GM12873 (cell line): ENCODE measurements around the gene DPEP2.

ENCODE experiments used
- TF ChIP-seq, protein P1 (sequence below): IDR thresholded peaks from 2 replicates; pipeline ENCODE4 v1.5.1; 2012; ENCODE audit warnings: low read depth, mild to moderate bottlenecking, moderate library complexity, low read length, control low read depth; ENCODE audit not compliant: insufficient read depth; ENCODE audit errors: missing control alignments

Gene DPEP2

DNA sequence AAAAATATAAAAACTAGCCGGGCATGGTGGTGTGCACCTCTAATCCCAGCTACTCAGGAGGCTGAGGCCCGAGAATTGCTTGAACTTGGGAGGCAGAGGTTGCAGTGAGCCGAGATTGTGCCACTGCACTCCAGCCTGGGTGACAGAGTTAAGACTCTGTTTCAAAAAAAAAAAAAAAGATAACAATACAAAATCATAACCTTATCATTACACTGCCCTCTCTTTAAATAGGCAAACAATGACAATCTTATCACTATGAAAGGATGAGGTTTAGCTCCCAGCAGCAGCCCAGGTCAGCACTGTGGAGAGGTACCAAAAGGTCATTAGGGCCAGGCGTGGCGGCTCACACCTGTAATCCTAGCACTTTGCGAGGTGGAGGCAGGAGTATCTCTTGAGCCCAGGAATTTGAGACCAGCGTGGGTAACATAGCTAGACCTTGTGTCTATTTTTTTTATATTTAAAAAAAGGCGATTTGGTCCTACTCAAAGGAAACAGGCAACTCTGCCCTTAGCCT, 19.9 kb upstream of the DPEP2 start:
- TF ChIP-seq, protein P1, sequence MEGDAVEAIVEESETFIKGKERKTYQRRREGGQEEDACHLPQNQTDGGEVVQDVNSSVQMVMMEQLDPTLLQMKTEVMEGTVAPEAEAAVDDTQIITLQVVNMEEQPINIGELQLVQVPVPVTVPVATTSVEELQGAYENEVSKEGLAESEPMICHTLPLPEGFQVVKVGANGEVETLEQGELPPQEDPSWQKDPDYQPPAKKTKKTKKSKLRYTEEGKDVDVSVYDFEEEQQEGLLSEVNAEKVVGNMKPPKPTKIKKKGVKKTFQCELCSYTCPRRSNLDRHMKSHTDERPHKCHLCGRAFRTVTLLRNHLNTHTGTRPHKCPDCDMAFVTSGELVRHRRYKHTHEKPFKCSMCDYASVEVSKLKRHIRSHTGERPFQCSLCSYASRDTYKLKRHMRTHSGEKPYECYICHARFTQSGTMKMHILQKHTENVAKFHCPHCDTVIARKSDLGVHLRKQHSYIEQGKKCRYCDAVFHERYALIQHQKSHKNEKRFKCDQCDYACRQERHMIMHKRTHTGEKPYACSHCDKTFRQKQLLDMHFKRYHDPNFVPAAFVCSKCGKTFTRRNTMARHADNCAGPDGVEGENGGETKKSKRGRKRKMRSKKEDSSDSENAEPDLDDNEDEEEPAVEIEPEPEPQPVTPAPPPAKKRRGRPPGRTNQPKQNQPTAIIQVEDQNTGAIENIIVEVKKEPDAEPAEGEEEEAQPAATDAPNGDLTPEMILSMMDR = no peak

DNA sequence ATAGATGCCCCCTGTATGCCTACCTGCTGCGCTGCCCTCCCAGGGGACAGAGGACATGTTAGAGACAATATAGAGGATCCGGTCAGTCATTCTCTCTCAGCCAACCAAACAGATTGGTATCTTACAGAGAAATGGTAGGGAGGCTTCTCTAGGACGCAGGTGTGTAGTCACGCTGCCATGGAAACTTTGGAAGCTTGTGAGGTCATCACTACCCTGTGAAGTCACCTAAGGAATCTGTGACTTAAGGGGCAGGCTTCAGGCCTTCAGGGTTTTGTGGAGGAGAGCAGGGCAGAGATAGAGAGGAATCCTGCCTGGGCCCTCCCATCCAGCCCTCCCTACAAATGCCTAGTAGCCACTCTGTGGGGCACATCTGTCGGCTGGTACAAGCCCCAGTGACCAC, 16.4 kb upstream of the DPEP2 start, which contains the start of gene DPEP2NB:
Gene DPEP2NB (minus strand): TSS at position 231 of the 400 bp plus-strand sequence. CDS start 141 bp downstream, at position 90.
- TF ChIP-seq, protein P1 = no peak

DNA sequence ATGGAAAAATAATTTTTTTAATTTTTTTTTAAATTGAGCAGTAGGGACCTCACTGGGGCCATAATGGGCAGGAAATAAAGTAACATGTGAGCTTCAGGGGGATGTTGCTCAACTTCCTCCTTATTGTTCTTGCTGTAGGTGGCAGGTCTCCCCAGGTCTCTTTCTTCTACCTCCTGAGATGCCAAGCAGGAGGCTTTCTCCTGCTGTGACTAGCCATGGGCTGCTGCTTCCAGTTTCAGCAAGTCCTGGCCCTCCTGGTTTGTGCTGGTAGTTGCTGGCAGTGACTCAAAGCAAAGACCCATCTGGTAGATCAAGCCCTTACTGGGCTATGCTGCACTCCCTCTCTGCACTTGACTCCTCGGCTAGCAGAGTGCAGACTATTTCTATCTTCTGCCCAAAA, 14.2 kb upstream of the DPEP2 start:
- TF ChIP-seq, protein P1 = no peak

DNA sequence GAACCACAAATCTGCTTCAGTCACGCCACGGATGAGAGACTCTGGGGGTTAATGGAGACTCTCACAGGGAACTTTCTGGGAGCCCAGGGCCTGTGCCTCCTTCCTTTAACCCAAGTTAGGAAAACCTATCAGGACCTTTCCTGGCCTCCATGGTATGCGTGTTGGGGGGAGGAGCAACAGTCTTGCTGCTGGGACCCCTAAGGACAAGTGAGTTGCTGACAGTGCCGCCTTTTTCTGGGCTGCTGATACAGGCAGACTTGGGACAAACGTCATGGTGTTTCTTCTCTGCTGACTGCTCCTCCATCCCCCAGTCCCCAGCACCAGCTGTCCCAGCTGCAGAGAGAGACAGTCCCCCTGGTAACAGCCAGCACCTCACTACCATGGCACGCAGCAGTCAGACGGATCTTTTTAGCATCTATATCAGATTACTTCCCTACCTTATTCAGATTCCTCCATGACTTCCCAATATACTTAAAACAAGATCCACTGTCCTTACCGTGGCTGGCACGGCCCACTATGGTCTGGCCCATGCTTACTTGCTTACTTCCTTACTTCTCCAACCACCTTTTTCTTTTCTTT, 10.0 kb upstream of the DPEP2 start:
- TF ChIP-seq, protein P1 = no peak

DNA sequence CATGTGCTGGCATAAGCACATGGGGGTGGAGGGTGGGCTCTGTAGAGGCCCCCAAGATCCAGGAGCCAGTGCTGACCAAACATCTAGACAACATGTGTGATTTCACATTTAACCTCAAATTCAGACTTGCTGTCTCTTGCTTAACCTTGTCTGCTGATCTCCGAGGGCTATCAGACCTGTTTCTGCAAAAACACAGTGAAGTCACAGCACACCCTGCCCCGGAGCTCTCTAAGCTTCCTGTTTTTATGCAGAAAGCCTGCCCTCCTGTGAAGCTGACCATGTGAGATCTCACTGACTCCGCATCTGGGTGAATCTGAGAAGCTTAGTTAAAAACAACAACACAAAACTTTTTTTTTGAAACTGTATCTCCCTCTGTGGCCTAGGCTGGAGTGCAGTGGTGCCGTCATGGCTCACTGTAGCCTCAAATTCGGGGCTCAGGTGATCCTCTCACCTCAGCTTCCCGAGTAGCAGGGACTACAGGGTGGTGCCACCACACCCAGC, 6.6 kb upstream of the DPEP2 start:
- TF ChIP-seq, protein P1 = no peak

- TF ChIP-seq, protein P1 = no peak
These were observed 5.9 kb upstream of the DPEP2 start for GRCh38 chr16:68005211-68005610.

- TF ChIP-seq, protein P1 = no peak
These were observed 3.7 kb upstream of the DPEP2 start for GRCh38 chr16:68003031-68003430.
